Left colon (tissue), 2 donors: ENCODE results near the gene SLC9A9. TPM values are rescaled to one million over a fixed set of nuclear protein-coding genes. Genes with fewer than 3 reads are reported as not detected.

Source experiments
- ATAC-seq: fragments of 200-7000 bp; cut with Tn5 transposase; one replicate; pipeline ENCODE4 v1.9.1; 2020; ENCODE audit warnings: mild to moderate bottlenecking, moderate library complexity
- DNase-seq, 2 donors: peaks; one replicate each; pipeline ENCODE4 v3.0.0-alpha.2; 2020
- intact Hi-C, 2 donors: fragments of 100-400 bp; cut with DNase I in 1 of 2; cut with micrococcal nuclease in 1 of 2; formaldehyde crosslinking; loops; one replicate each; pipeline versions ENCODE4 v1.11.2 to v1.14.0; 2022; cut with DNase I, micrococcal nuclease
- total RNA-seq, 2 donors: library from RNA; stranded (reverse); fragmentation: NEBNext Ultra II Directional; extraction: Animal tissue kit (Norgen Biotek cat#: 25700); gene quantifications; one replicate each; pipeline ENCODE4 v1.2.1, GENCODE V29; 2021
- donor health status: DM: no; HTN: no; CAD: no.
- donor health status: DM: yes; HTN: yes; CAD: no.

Gene SLC9A9
- total RNA-seq, 2 donors from 2014 or later, result 2.7 to 7.4 TPM

- intact Hi-C loops, result no loop called here
- DNase-seq (no peak), ATAC-seq (no peak)
These were observed 601.2 kb downstream of the SLC9A9 start for GRCh38 chr3:143247073-143247472.

GRCh38 chr3:143245692-143246091, 602.6 kb downstream of the SLC9A9 start:
- DNase-seq (no peak), ATAC-seq (no peak)
- intact Hi-C loops, result no loop called here

- intact Hi-C loops, result no loop called here
- peak; percentile 99 for ATAC-seq
- no peak for DNase-seq
These were observed 603.7 kb downstream of the SLC9A9 start for GRCh38 chr3:143244516-143245063.

- ATAC-seq (no peak), DNase-seq (no peak)
- intact Hi-C loops, result no loop called here
These were observed 604.6 kb downstream of the SLC9A9 start for GRCh38 chr3:143243686-143244085.

GRCh38 chr3:143242691-143243090, 605.6 kb downstream of the SLC9A9 start:
- no peak for ATAC-seq
- intact Hi-C loops, result no loop called here

GRCh38 chr3:143242101-143242500, 606.2 kb downstream of the SLC9A9 start:
- intact Hi-C loops, result no loop called here
- no peak for ATAC-seq
- DNase-seq, result no peak

More at GRCh38 chr3:143242691-143243090, 605.6 kb downstream of the SLC9A9 start:
- no peak for DNase-seq

GRCh38 chr3:143241481-143241951, 606.8 kb downstream of the SLC9A9 start:
- no peak for DNase-seq
- intact Hi-C loops, result no loop called here
- ATAC-seq, result no peak

GRCh38 chr3:143240886-143241285, 607.4 kb downstream of the SLC9A9 start:
- ATAC-seq (no peak), DNase-seq (no peak)
- intact Hi-C loops, result no loop called here

- intact Hi-C loops, result no loop called here
- ATAC-seq (no peak), DNase-seq (no peak)
These were observed 609.2 kb downstream of the SLC9A9 start for GRCh38 chr3:143239031-143239430.

- no peak for ATAC-seq
- no peak for DNase-seq
- intact Hi-C loops, result no loop called here
These were observed 611.1 kb downstream of the SLC9A9 start for GRCh38 chr3:143237077-143237627.

GRCh38 chr3:143236226-143236964, 611.9 kb downstream of the SLC9A9 start:
- intact Hi-C loops, result no loop called here
- ATAC-seq, result no peak

GRCh38 chr3:143235614-143236204, 612.6 kb downstream of the SLC9A9 start:
- ATAC-seq (no peak), DNase-seq (no peak)
- intact Hi-C loops, result no loop called here

More at GRCh38 chr3:143236226-143236964, 611.9 kb downstream of the SLC9A9 start:
- no peak for DNase-seq

- intact Hi-C loops, result no loop called here
- DNase-seq, result no peak
- ATAC-seq, result no peak
These were observed 613.7 kb downstream of the SLC9A9 start for GRCh38 chr3:143234526-143234925.

GRCh38 chr3:143232981-143233380, 615.3 kb downstream of the SLC9A9 start:
- intact Hi-C loops, result no loop called here
- ATAC-seq, result no peak
- DNase-seq, result no peak

GRCh38 chr3:143228405-143228804, 619.9 kb downstream of the SLC9A9 start:
- DNase-seq (no peak), ATAC-seq (no peak)
- intact Hi-C loops, result no loop called here

- ATAC-seq (peak; percentile 70), DNase-seq (peak in 1 of 2 donors; percentile 44)
- intact Hi-C loops, result no loop called here
These were observed 621.5 kb downstream of the SLC9A9 start for GRCh38 chr3:143226678-143227291.

GRCh38 chr3:143224716-143225115, 623.6 kb downstream of the SLC9A9 start:
- DNase-seq, result no peak
- intact Hi-C loops, result no loop called here
- ATAC-seq, result no peak

- ATAC-seq, result no peak
- intact Hi-C loops, result no loop called here
These were observed 625.3 kb downstream of the SLC9A9 start for GRCh38 chr3:143222981-143223380.

GRCh38 chr3:143222505-143222904, 625.8 kb downstream of the SLC9A9 start:
- DNase-seq, result no peak
- intact Hi-C loops, result no loop called here
- ATAC-seq, result no peak

More at GRCh38 chr3:143222981-143223380, 625.3 kb downstream of the SLC9A9 start:
- DNase-seq, result no peak
